Ishikawa (cell line): ENCODE results near the gene CFAP61.

Experiments used
- CEBPB ChIP-seq: IDR thresholded peaks from 2 replicates; pipeline ENCODE4 v1.6.1; 2012
- CREB1 ChIP-seq: IDR thresholded peaks from 2 replicates; pipeline ENCODE4 v1.6.1; 2012; ENCODE audit warnings: low read depth
- EGR1 ChIP-seq: IDR thresholded peaks from 2 replicates; pipeline ENCODE4 v1.6.1; 2012
- EP300 ChIP-seq: IDR thresholded peaks from 2 replicates; pipeline ENCODE4 v1.6.1; 2012; ENCODE audit warnings: borderline replicate concordance
- FOXM1 ChIP-seq: IDR thresholded peaks from 2 replicates; pipeline ENCODE4 v1.6.1; 2012; ENCODE audit warnings: low read depth, borderline replicate concordance
- MAX ChIP-seq: IDR thresholded peaks from 2 replicates; pipeline ENCODE4 v1.6.1; 2012
- NFIC ChIP-seq: IDR thresholded peaks from 2 replicates; pipeline ENCODE4 v1.6.1; 2012
- RAD21 ChIP-seq: IDR thresholded peaks from 2 replicates; pipeline ENCODE4 v1.6.1; 2012; ENCODE audit warnings: low read depth
- REST ChIP-seq: IDR thresholded peaks from 2 replicates; pipeline ENCODE4 v1.6.1; 2012; ENCODE audit warnings: low read depth, mild to moderate bottlenecking
- TAF1 ChIP-seq: IDR thresholded peaks from 2 replicates; pipeline ENCODE4 v1.6.1; 2012; ENCODE audit warnings: low read depth, mild to moderate bottlenecking
- TCF12 ChIP-seq: IDR thresholded peaks from 2 replicates; pipeline ENCODE4 v1.6.1; 2012; ENCODE audit warnings: low read depth
- TEAD4 ChIP-seq: IDR thresholded peaks from 2 replicates; pipeline ENCODE4 v1.6.1; 2012
- USF1 ChIP-seq: IDR thresholded peaks from 2 replicates; pipeline ENCODE4 v1.6.1; 2012
- YY1 ChIP-seq: IDR thresholded peaks from 2 replicates; pipeline ENCODE4 v1.6.1; 2012; ENCODE audit warnings: low read depth
- ZBTB7A ChIP-seq: IDR thresholded peaks from 2 replicates; pipeline ENCODE4 v1.6.1; 2012; ENCODE audit warnings: low read depth

CFAP61 gene

GRCh38 chr20:20100881-20101280 is 48.5 kb downstream of the CFAP61 start:
- no peak for TF ChIP-seq RAD21
- no peak for TF ChIP-seq USF1
- no peak for TF ChIP-seq MAX
- no peak for TF ChIP-seq TCF12
- no peak for TF ChIP-seq EP300
- no peak for TF ChIP-seq TAF1
- no peak for TF ChIP-seq REST
- TF ChIP-seq YY1, result no peak
- TF ChIP-seq CEBPB, result no peak
- TF ChIP-seq NFIC, result no peak
- TF ChIP-seq TEAD4, result no peak

GRCh38 chr20:20102163-20102562 is 49.8 kb downstream of the CFAP61 start:
- TF ChIP-seq CREB1, result no peak
- no peak for TF ChIP-seq REST
- TF ChIP-seq TCF12, result no peak
- no peak for TF ChIP-seq EP300
- no peak for TF ChIP-seq MAX
- no peak for TF ChIP-seq EGR1
- no peak for TF ChIP-seq TEAD4
- no peak for TF ChIP-seq RAD21
- TF ChIP-seq TAF1, result no peak
- TF ChIP-seq USF1, result no peak
- no peak for TF ChIP-seq NFIC
- no peak for TF ChIP-seq YY1
- TF ChIP-seq ZBTB7A, result no peak
- no peak for TF ChIP-seq CEBPB
- TF ChIP-seq FOXM1, result no peak

- TF ChIP-seq EP300, result no peak
- no peak for TF ChIP-seq NFIC
These were observed 50.5 kb downstream of the CFAP61 start for GRCh38 chr20:20102716-20103258.

GRCh38 chr20:20103486-20103885 is 51.2 kb downstream of the CFAP61 start:
- TF ChIP-seq FOXM1 (no peak), TAF1 (no peak), TCF12 (no peak), EGR1 (no peak), USF1 (no peak), CEBPB (no peak), TEAD4 (no peak), NFIC (no peak), REST (no peak), MAX (no peak), CREB1 (no peak)

- no peak for TF ChIP-seq NFIC
- peak; percentile 63 for TF ChIP-seq RAD21
These were observed 78.1 kb downstream of the CFAP61 start for GRCh38 chr20:20130399-20130798.
